Activated CD4-positive, alpha-beta T cell treated with anti-CD3 and anti-CD28 coated beads, Interleukin-10, Interleukin-2, amounts not matched to agents 100 ng/mL and 50 ng/mL, durations not matched to agents 16 hours and 8 hours (primary cell): Measurements from ENCODE around the gene CLEC10A.
A peak's percentile ranks its signal among the peaks of the same experiment; 100 is the strongest.
"Not testable (repeated sequence)": the region's sequence is repeated elsewhere in the genome, so short reads cannot be mapped to it uniquely, and the experiment has no call there.

Source experiments
- DNase-seq: peaks from one replicate; pipeline ENCODE4 v3.0.0-alpha.2; 2020

CLEC10A gene

DNA sequence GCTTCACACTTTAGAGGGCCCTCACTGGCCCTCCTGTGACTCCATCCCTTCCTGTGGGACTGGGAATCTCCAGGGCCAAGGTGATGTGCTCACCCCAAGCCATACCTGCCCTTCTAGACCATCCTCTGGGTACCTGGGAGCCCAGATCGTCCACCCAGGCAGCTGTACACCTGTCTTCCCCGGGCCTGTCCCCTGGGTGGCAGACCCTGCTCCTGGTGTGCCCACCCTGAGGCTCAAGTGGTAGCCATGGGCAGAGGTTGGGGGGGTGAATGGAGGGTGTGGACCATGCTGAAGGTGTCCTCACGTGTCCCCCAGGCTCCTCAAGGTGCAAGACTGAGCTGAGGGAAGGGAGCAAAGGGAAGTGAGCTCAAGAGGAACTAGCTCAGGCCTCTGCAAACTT is 9.3 kb downstream of the CLEC10A start:
- no peak for DNase-seq

DNA sequence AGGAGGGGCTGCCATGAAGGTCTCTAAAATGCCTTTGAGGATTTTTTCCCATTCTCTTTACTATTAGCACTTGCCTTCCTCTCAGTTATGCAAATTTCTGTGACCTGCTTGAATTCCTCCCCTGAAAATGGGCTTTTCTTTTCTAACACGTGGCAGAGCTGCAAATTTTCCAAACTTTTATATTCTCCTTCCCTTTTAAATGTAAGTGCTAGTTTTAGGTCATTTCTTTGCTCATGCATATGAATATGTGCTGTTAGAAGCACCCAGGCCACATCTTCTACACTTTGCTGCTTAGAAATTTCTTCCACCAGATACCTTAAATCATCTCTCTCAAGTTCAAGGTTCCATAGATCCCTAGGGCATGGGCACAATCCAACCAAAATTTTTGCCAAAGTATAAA is 11.8 kb downstream of the CLEC10A start:
- no peak for DNase-seq

GRCh38 chr17:7067198-7067597 is 12.9 kb downstream of the CLEC10A start:
- DNase-seq: no peak

DNA sequence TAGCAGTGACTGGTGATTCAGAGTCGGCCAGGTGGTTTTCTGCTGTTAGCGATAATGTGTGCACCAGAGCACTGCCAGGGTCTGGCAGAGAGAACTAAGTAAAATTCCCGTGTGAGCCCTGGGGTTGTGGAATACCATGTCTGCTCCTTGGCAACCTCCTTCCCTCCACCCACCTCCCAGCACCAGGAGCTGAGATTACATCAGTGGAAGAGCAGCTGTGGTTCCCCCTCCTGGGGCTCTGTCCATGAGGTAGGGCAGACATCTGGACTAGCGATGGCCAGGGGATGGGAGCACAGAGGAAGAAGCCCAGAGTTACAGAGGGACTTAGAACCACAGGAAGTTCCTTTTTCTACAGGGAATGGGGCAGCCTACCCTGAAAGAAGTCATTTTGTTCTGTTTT is 15.8 kb downstream of the CLEC10A start:
- no peak for DNase-seq

GRCh38 chr17:7063518-7064094 is 16.4 kb downstream of the CLEC10A start:
- DNase-seq: no peak

- peak; percentile 61 for DNase-seq
Measured at GRCh38 chr17:7060165-7060891, 19.7 kb downstream of the CLEC10A start.

- DNase-seq: no peak
Measured at GRCh38 chr17:7058831-7059447, 21.1 kb downstream of the CLEC10A start.

- DNase-seq: no peak
Measured at GRCh38 chr17:7056386-7056785, 23.7 kb downstream of the CLEC10A start.

- not testable (repeated sequence) for DNase-seq
Measured at GRCh38 chr17:7050583-7050982, 29.5 kb downstream of the CLEC10A start.

GRCh38 chr17:7048968-7049367 is 31.1 kb downstream of the CLEC10A start:
- DNase-seq: no peak

- DNase-seq: peak; percentile 89
Measured at GRCh38 chr17:7047566-7047965, 32.5 kb downstream of the CLEC10A start.

- DNase-seq: peak; percentile 89
Measured at GRCh38 chr17:7046725-7047397, 33.2 kb downstream of the CLEC10A start.

- peak; percentile 45 for DNase-seq
Measured at GRCh38 chr17:7046127-7046724, 33.8 kb downstream of the CLEC10A start.

GRCh38 chr17:7045492-7046126 is 34.4 kb downstream of the CLEC10A start:
- peak; percentile 74 for DNase-seq

- no peak for DNase-seq
Measured at GRCh38 chr17:7043497-7044198, 36.4 kb downstream of the CLEC10A start, which contains the start of gene SLC16A11. SLC16A11 (minus strand) TSS chr17:7044092; CDS start chr17:7043513, 579 bp downstream.

- no peak for DNase-seq
Measured at GRCh38 chr17:7043182-7043496, 36.9 kb downstream of the CLEC10A start.

DNA sequence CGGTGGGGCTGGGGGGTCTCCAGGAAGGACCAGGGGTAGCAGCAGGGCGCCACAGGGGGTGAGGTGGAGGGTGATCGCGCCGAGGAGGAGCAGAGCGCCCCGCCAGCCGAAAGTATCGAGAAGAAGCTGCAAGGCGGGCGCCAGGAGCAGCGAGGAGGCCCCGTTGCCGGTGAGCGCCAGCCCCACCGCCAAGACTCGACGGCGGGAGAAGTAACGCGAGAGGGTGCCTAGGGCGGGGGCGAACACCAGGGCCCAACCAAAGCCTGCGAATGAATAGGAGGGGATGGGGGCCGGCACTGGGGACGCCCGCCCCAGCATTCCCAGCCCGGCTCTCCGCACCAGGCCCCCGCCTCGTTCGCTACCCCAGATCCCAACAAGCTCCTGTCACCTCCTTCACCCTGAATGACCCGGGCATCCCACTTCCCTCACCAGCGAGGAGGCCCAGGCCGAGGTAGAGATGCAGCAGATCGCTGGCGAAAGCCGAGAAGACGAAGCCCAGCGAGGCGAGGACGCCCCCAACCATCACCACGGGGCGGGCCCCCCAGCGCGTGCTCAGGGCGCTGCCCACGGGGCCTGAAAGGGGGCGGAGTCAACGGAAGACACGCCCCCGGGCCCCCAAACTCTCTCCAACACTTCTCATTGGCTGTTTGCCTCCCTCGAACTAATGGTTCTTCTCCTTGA is 37.4 kb downstream of the CLEC10A start:
- DNase-seq: no peak

GRCh38 chr17:7041607-7042500 is 38.2 kb downstream of the CLEC10A start:
- no peak for DNase-seq

DNA sequence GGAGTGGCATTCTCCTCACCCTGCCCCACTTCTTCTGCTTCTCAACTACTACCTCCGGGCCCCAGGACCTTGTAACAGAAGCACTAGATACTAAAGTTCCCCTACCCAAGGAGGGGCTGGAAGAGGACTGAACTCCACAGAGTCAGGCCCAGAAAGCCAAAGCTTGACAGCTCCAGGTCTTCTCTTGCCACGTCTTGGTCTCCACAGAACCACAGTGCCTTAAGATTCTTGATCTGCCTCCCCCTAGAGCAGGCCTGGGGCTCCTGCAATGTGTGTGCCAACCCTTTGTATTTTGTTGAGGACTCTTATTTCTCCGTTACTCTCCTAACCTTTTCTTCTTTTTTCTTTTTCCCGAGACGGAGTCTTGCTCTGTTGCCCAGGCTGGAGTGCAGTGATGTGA is 40.2 kb downstream of the CLEC10A start:
- DNase-seq: no peak

DNA sequence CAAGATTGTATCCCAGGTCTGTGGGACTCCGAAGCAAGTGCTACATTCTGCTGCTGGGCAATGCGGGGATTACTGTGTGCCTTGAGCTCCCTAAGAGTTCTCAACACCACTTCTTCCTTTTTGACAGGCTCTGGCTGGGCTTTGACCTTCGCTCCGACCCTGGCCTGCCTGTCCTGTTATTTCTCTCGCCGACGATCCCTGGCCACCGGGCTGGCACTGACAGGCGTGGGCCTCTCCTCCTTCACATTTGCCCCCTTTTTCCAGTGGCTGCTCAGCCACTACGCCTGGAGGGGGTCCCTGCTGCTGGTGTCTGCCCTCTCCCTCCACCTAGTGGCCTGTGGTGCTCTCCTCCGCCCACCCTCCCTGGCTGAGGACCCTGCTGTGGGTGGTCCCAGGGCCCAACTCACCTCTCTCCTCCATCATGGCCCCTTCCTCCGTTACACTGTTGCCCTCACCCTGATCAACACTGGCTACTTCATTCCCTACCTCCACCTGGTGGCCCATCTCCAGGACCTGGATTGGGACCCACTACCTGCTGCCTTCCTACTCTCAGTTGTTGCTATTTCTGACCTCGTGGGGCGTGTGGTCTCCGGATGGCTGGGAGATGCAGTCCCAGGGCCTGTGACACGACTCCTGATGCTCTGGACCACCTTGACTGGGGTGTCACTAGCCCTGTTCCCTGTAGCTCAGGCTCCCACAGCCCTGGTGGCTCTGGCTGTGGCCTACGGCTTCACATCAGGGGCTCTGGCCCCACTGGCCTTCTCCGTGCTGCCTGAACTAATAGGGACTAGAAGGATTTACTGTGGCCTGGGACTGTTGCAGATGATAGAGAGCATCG is 41.8 kb downstream of the CLEC10A start:
- no peak for DNase-seq
